K562 (cell line): ENCODE data around the gene CDC14B. TPM values are rescaled to one million over a fixed set of nuclear protein-coding genes. Genes with fewer than 3 reads are reported as not detected.

Experiments
- ATAC-seq: fragments of 200-7000 bp; cut with Tn5 transposase; 3 replicates; pipeline ENCODE4 v1.9.1; 2020; ENCODE audit warnings: moderate library complexity
- BruUV-seq: library from RNA; stranded (reverse); fragments of 400-500 nt; replicated peaks from 2 replicates; lab custom pipeline; 2021; lab: Mats Ljungman, UMichigan
- CTCF ChIA-PET: fragments of 300-600 bp; formaldehyde crosslinking; extraction: SDS; loops from one replicate; lab custom pipeline; 2021; ENCODE audit warnings: low intra/inter-chr PET ratio; lab: Yijun Ruan, JAX
- POLR2A ChIA-PET: fragments of 300-600, 350-650 bp; sonication (Branson Sonifier 250); formaldehyde crosslinking; extraction: SDS; loops from one replicate; lab custom pipeline; 2021; ENCODE audit warnings: antibody characterized with exemption, inconsistent platforms; lab: Yijun Ruan, JAX
- DNase-seq, 4 experiments: peaks; one replicate each; pipeline versions ENCODE4 v3.0.0 to v3.0.0-alpha.2; 2011 to 2018; ENCODE audit warnings: low spot score in 3 of 4, mixed read lengths in 3 of 4; ENCODE audit errors: extremely low read depth in 1 of 4
- FAIRE-seq: peaks from 2 replicates; lab custom pipeline; 2011; peaks lifted over from hg19 to GRCh38; lab: Jason Lieb, UNC
- H2AFZ ChIP-seq: 2 replicates; pipeline ENCODE4 v1.6.0; 2011; ENCODE audit warnings: low read depth, low read length, control low read depth, inconsistent platforms
- H3K27ac ChIP-seq: fragments of 200-600 bp; 3 replicates; pipeline ENCODE4 v1.8.0; 2011; ENCODE audit warnings: low read depth, mild to moderate bottlenecking, control low read depth, inconsistent platforms, low read length, moderate library complexity, mixed read lengths; ENCODE audit errors: extremely low read depth
- H3K27me3 ChIP-seq, 2 experiments: fragments of 300-600 bp in 1 of 2; 2 replicates in 1 of 2; 3 replicates in 1 of 2; pipeline versions ENCODE4 v1.6.0 to v1.8.0; 2011; ENCODE audit warnings: inconsistent platforms in 2 of 2, low read length in 2 of 2, mild to moderate bottlenecking in 1 of 2, mixed read lengths in 1 of 2, moderate library complexity in 1 of 2; ENCODE audit not compliant: control insufficient read depth in 2 of 2, insufficient read depth in 2 of 2
- H3K36me3 ChIP-seq: fragments of 300-600 bp; 3 replicates; pipeline ENCODE4 v1.8.0; 2011; ENCODE audit warnings: mild to moderate bottlenecking, low read length, inconsistent platforms; ENCODE audit not compliant: control insufficient read depth, insufficient read depth
- H3K4me1 ChIP-seq, 2 experiments: fragments of 200-600 bp in 1 of 2; replicated peaks in 1 of 2; 2 replicates in 1 of 2; 3 replicates in 1 of 2; pipeline versions ENCODE4 v1.5.1 to v1.8.0; 2011; ENCODE audit warnings: inconsistent platforms in 2 of 2, low read length in 2 of 2, mild to moderate bottlenecking in 1 of 2, mixed read lengths in 1 of 2, moderate library complexity in 1 of 2; ENCODE audit not compliant: control insufficient read depth in 2 of 2, insufficient read depth in 2 of 2
- H3K4me2 ChIP-seq: 2 replicates; pipeline ENCODE4 v1.6.1; 2011; ENCODE audit warnings: low read length, control low read depth, inconsistent platforms, mixed read lengths; ENCODE audit not compliant: insufficient read depth
- H3K4me3 ChIP-seq: fragments of 200-600 bp; sonication (generic), shearing (Covaris generic); 2 replicates; pipeline ENCODE4 v1.5.1; 2016; ENCODE audit warnings: control low read depth, inconsistent platforms
- H3K79me2 ChIP-seq: fragments of 200-600 bp; 3 replicates; pipeline ENCODE4 v1.8.0; 2011; ENCODE audit warnings: low read length, inconsistent platforms; ENCODE audit not compliant: control insufficient read depth, insufficient read depth
- H3K9ac ChIP-seq, 2 experiments: 2 replicates each; pipeline versions ENCODE4 v1.6.0 to v1.6.1; 2011; ENCODE audit warnings: low read depth in 2 of 2, low read length in 2 of 2, control low read depth in 1 of 2, inconsistent platforms in 1 of 2, mild to moderate bottlenecking in 1 of 2, mixed read lengths in 1 of 2; ENCODE audit not compliant: insufficient read depth in 1 of 2
- H3K9me1 ChIP-seq: one replicate; pipeline ENCODE4 v1.6.0; 2011; ENCODE audit warnings: inconsistent platforms, mild to moderate bottlenecking, low read length, moderate library complexity; ENCODE audit not compliant: control insufficient read depth, insufficient read depth
- H3K9me3 ChIP-seq: replicated peaks from 2 replicates; pipeline ENCODE4 v1.5.1; 2011; ENCODE audit warnings: low read depth, low read length, inconsistent platforms; ENCODE audit not compliant: control insufficient read depth, insufficient read depth
- H4K20me1 ChIP-seq: replicated peaks from 2 replicates; pipeline ENCODE4 v1.6.1; 2011; ENCODE audit warnings: low read length, inconsistent platforms, mixed read lengths; ENCODE audit not compliant: control insufficient read depth, insufficient read depth
- ATF3 ChIP-seq, 2 experiments: fragments of 450-650 bp in 1 of 2; sonication (generic) in 1 of 2; formaldehyde crosslinking in 1 of 2; IDR thresholded peaks in 1 of 2; conservative IDR thresholded peaks in 1 of 2; 2 replicates each; pipeline versions ENCODE4 v1.6.1 to v1.8.1; 2016 to 2023; ENCODE audit warnings: mild to moderate bottlenecking in 2 of 2, moderate library complexity in 2 of 2, inconsistent platforms in 1 of 2, missing genetic modification reagents in 1 of 2
- ELK1 ChIP-seq: sonication (generic); formaldehyde crosslinking; IDR thresholded peaks from 2 replicates; pipeline ENCODE4 v1.8.1; 2022; ENCODE audit warnings: missing genetic modification reagents
- NR2C2 ChIP-seq, 2 experiments: fragments of 200-800 bp in 1 of 2; sonication (Bioruptor generic) in 1 of 2; sonication (generic) in 1 of 2; formaldehyde crosslinking in 1 of 2; IDR thresholded peaks; 2 replicates each; pipeline versions ENCODE4 v1.6.1 to v1.8.0; 2016 to 2022; ENCODE audit warnings: mild to moderate bottlenecking in 1 of 2, missing compliant biosample characterization in 1 of 2, missing genetic modification characterization in 1 of 2, missing genetic modification reagents in 1 of 2
- WGBS: fragments of 100-300 bp; shearing (Covaris generic); methylation state at CpG from one replicate; pipeline ENCODE4 v1.1.6; 2016; ENCODE audit warnings: low coverage, mixed read lengths; ENCODE audit not compliant: insufficient coverage; ENCODE audit errors: missing lambda C conversion rate; 5-methylcytosine and 5-hydroxymethylcytosine counted together
- in situ Hi-C: fragments of 300-500 bp; cut with MboI; formaldehyde crosslinking; loops from 4 replicates; pipeline ENCODE4 v1.15.0; 2018; ENCODE audit warnings: inconsistent platforms, mixed read lengths
- intact Hi-C: fragments of 100-400 bp; cut with micrococcal nuclease; formaldehyde crosslinking; loops from 2 replicates; pipeline ENCODE4 v1.14.2; 2022
- polyA plus RNA-seq, 8 experiments: library from polyadenylated mRNA; depleted of rRNA in 4 of 8; stranded (reverse) in 5 of 8; unstranded in 3 of 8; fragments of >200 nt; fragmentation: Nextera tagmentation in 2 of 8; fragmentation: Illumina TruSeq in 1 of 8; extraction: Ambion mirVana in 2 of 8; extraction: Trizol in 1 of 8; gene quantifications; 2 replicates each; pipeline versions ENCODE4 v1.2.1 to v1.2.3, GENCODE V29; 2011 to 2014; ENCODE audit warnings: inconsistent platforms in 1 of 8, missing spikeins in 1 of 8
- total RNA-seq, 7 experiments: library from RNA; depleted of rRNA in 6 of 7; stranded (reverse); fragments of >200 nt in 6 of 7; fragmentation: Illumina TruSeq in 2 of 7; extraction: Trizol in 2 of 7; gene quantifications; 2 replicates each; pipeline versions ENCODE4 v1.2.1 to v1.2.3, GENCODE V29; 2011 to 2021; ENCODE audit warnings: low replicate concordance in 1 of 7

CDC14B gene
- total and polyA plus RNA-seq, 9 of the 15 experiments (the other 6 are each of a cell fraction or from before 2014, with no cell fraction given), result 1.4 to 6.0 (median 3.8) TPM

GRCh38 chr9:96599298-96599697, 20.3 kb downstream of the CDC14B start:
- Histone ChIP-seq H3K9me3 (no peaks in the 10 kb centered on the region), H3K79me2 (no peaks in the 10 kb centered on the region), H3K9ac (no peak overlapping the region), H3K4me2 (no peak overlapping the region), H3K9me1 (no peaks in the 10 kb centered on the region), H3K27ac (no peak overlapping the region), H2AFZ (no peak overlapping the region), H4K20me1 (no peaks in the 10 kb centered on the region), H3K27me3 (no peaks in the 10 kb centered on the region), H3K4me1 (no peaks in the 10 kb centered on the region), H3K4me3 (no peak overlapping the region), H3K36me3 (no peaks in the 10 kb centered on the region)
- 45% methylated on average over 2 of the region's 5 CpGs for WGBS
- CTCF ChIA-PET, result no interaction called here
- intact Hi-C loops, result loop anchor here (10.0 kb wide), 1 partner anchor 56 kb away; the partner anchor contains the start of gene PRXL2C
- no TSS peak for BruUV-seq
- ATAC-seq (no peak), FAIRE-seq (no peak), DNase-seq (no peak)
- POLR2A ChIA-PET, result interaction anchor here (0.6 kb wide), 1 partner anchor 149 kb away, joined by 3 read pairs; the partner anchor contains the start of gene HABP4
- TF ChIP-seq ATF3 (IDR thresholded peaks at IDR 0.05) (peak; percentile 60), ATF3 (CRISPR knock-in tag; conservative IDR thresholded peaks at IDR 0.05) (no peak), ELK1 (no peak), NR2C2 (CRISPR knock-in tag; IDR thresholded peaks at IDR 0.05) (no peak), NR2C2 (tag; IDR thresholded peaks at IDR 0.05) (no peak)
- in situ Hi-C loops, result no loop called here
